ENCODE measurements around the gene PRSS56.

Gene PRSS56

DNA sequence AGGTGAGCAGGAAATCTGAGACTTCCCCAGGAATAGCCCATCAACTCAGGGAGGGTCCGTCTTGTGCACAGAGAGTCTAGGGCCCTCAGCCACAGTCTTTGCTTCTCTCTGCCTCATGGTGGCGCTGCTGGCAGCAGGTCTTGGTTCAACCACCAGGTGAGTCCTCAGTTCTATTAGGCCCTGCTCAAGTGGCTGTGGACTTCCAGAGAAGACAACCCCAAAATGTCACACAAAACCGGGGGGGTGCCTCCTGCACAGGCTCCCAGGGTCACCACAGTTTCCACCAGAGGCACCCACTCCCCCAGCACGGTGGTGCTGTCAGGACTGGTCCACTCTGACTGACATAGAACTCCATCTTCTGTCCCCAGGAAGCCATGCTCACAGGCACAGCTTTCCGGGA lies 16.9 kb downstream of the PRSS56 start:
- no peak for TF ChIP-seq CTCF (IDR thresholded peaks at IDR 0.05; ENCODE audit: borderline replicate concordance, control extremely low read depth, extremely low read depth, insufficient read depth, missing control alignments)
- in situ Hi-C loops (cut with MboI; ENCODE audit: low sequenced_read_pairs, unreplicated experiment): no loop called here
- peak; percentile 58 for DNase-seq (ENCODE audit: low spot score)

GRCh38 chr2:232537499-232537898 lies 17.3 kb downstream of the PRSS56 start:
- in situ Hi-C loops (cut with MboI; ENCODE audit: low sequenced_read_pairs, unreplicated experiment): no loop called here
- no peak for TF ChIP-seq CTCF (IDR thresholded peaks at IDR 0.05; ENCODE audit: borderline replicate concordance, control extremely low read depth, extremely low read depth, insufficient read depth, missing control alignments)
- DNase-seq (ENCODE audit: low spot score): no peak

DNA sequence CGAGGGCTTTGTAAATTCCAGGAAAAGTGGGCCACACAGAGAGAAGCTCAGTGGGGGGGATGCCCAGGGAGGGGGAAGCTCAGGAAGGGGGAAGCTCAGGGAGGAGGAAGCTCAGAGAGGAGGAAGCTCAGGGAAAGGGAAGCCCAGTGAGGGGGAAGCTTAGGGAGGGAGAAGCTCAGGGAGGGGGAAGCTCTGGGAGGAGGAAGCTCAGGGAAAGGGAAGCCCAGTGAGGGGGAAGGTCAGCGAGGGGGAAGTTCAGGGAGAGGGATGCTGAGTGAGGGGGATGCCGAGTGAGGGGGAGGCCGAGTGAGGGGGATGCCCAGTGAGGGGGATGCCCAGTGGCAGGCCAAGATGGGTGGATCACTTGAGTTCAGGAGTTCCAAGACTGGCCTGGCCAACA lies 18.5 kb downstream of the PRSS56 start:
- DNase-seq (ENCODE audit: low spot score): no peak
- in situ Hi-C loops (cut with MboI; ENCODE audit: low sequenced_read_pairs, unreplicated experiment): no loop called here
- TF ChIP-seq CTCF (IDR thresholded peaks at IDR 0.05; ENCODE audit: borderline replicate concordance, control extremely low read depth, extremely low read depth, insufficient read depth, missing control alignments): no peak

DNA sequence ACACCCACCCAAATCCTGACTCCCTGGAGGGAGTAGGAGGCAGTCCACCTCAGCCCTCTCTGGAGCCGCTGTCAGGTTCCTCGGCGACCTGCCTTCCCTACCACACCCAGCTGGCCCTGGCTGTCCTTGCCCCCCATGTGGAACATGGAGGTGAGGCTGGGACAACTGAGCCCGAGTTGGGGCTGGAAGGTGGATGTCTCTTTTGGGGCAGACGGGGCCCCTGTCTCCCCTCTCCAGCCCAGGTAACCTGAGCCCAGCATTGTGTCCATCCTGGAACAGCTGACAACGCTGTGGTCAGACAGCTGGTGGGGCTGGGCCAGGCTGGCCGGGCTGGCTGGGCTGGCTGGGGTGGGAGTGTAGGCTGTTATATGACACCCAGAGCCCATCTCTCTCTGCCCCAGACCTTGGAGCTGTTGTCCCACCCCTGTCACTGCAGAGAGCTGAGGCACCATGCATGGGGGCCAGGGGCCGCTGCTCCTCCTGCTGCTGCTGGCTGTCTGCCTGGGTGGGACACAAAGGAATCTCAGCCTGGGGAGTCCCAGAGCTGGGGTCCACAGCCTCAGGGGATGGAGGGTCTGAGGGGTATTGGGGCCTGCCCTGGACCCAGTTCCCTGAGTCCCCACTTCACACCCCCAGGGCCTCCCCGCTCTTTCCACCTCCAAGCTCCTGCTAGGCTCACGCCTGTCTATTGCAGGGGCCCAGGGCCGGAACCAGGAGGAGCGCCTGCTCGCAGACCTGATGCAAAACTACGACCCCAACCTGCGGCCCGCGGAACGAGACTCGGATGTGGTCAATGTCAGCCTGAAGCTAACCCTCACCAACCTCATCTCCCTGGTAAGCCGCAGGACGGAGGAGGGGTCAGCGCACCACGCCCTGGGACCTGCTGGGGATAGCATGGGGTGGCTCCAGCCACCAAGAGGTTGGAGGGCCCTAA lies 19.4 kb downstream of the PRSS56 start, which contains the start of gene CHRNG:
Gene CHRNG (plus strand): TSS at position 395 of the 934 bp plus-strand sequence. CDS start 56 bp downstream, at position 451.
- in situ Hi-C loops (cut with MboI; ENCODE audit: low sequenced_read_pairs, unreplicated experiment): no loop called here
- DNase-seq (ENCODE audit: low spot score): no peak
- no peak for TF ChIP-seq CTCF (IDR thresholded peaks at IDR 0.05; ENCODE audit: borderline replicate concordance, control extremely low read depth, extremely low read depth, insufficient read depth, missing control alignments)

DNA sequence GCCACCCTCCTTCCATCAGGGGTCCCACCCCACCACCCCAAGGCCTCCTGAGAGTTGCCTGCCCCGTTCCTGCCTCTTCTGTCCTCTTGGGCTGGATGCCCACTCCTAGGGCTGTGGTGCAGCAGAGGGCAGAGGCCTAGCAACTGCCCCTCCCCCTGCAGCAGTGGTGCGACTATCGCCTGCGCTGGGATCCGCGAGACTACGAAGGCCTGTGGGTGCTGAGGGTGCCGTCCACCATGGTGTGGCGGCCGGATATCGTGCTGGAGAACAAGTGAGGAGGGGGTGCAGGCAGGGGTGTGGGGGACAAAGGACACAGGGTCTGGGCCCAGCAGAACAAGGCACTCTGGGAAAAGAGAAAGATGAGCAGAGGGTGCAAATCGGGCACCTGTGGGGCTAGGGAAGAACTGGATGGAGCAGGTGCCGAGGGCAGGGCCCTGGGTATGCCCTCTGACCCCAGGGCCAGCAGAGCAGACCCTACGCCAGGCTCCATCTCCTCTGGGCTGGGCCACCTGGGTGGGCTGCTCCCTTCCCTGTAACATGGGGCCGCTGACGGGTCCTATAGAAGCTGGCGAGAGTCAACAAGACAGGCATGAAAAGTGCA lies 20.4 kb downstream of the PRSS56 start:
- no peak for TF ChIP-seq CTCF (IDR thresholded peaks at IDR 0.05; ENCODE audit: borderline replicate concordance, control extremely low read depth, extremely low read depth, insufficient read depth, missing control alignments)
- DNase-seq (ENCODE audit: low spot score): no peak
- in situ Hi-C loops (cut with MboI; ENCODE audit: low sequenced_read_pairs, unreplicated experiment): no loop called here

GRCh38 chr2:232541195-232541960 lies 21.2 kb downstream of the PRSS56 start:
- no peak for TF ChIP-seq CTCF (IDR thresholded peaks at IDR 0.05; ENCODE audit: borderline replicate concordance, control extremely low read depth, extremely low read depth, insufficient read depth, missing control alignments)
- DNase-seq (ENCODE audit: low spot score): no peak

More at GRCh38 chr2:232541195-232541960, 21.2 kb downstream of the PRSS56 start:
- in situ Hi-C loops (cut with MboI; ENCODE audit: low sequenced_read_pairs, unreplicated experiment): no loop called here
